ENCODE measurements around the gene FBXO15. TPM values are rescaled to one million over a fixed set of nuclear protein-coding genes. Genes with fewer than 3 reads are reported as not detected.

FBXO15 gene
- total RNA-seq, 1 donor from 2014 or later, result not detected

DNA sequence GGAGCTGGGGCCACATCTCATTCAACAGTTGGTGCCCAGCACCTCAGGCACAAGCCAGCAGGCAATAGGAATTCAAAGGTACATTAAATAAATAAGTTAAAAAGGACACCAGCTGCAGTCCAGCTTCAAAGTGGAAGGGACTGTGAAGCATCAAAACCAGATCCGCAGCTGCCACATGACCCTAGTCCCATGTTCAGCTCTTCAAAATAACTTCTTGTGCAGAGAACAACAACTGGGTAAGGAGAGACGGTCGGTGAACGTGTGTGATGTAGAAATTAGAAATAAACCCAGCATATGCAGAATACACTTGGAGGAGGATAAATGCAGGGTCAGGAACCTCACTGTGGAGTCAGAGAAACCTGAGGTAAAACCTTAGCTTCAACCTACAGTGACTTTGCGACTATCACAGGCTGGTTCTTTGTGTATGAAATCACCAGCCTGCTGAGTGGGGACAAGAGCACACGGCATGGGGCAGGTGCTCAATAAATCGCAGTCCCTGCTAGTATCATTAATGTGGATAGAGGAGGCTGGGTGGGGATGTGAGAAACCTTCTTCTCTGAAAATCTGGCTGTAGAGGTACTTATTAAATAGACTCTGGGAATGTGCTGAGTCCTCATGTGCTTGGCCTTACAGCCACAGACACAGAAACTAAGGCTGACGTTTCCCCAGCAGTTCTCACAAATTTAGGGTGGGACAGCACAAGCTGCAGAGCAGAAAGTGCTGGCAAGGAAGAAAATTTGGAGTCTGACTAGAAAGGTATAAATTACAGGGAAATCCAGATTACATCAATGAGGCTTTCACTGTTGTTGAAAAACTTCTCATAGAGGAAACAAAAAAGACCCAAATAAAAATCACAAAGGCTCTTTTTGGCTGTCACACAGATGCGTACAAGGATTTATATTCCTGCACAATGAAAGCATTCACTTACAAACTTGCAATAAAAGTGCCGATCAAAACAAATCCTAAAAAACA is 20.7 kb downstream of the FBXO15 start:
- DNase-seq (ENCODE audit: missing footprints), result no peak
- peak; percentile 34 for ATAC-seq
- intact Hi-C loops (cut with DNase I), result no loop called here

DNA sequence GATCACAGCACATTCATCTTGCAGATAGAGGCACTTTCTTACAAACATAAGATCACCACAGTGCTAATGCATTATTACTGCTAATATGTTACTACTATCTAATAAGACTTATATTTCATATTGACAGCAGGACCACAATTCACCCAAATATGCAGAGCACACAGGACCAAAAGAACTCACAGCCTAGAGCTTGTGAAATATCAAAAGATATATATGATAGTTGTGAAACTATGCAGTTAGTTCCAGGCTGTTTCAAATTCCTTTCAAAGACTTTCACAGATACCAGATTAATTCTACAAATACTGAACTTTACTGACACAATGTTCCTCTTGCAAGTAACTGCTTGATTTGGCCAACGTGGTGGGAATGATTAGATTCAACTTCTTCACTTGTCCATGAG is 23.0 kb downstream of the FBXO15 start:
- ATAC-seq (no peak), DNase-seq (ENCODE audit: missing footprints) (no peak)
- intact Hi-C loops (cut with DNase I), result no loop called here

DNA sequence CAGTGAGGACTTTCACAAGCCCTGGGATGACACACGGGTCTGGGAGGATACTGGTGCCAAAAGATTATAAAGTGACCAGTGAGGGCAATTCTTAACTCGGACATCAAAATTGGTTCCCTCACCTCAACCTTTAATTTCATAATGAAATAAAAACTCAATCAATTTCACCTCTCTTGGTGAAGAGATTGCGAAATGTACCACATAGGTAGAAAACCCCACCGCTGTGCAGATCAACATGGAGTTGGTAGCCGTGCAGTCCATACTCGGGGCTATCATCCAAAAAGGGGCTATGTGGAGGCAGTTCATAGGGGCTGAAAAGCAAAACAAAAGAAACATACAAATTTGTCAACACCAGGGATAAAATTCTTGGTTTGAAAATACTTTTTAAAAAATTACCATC is 24.4 kb downstream of the FBXO15 start:
- intact Hi-C loops (cut with DNase I), result no loop called here
- DNase-seq (ENCODE audit: missing footprints), result no peak
- ATAC-seq, result no peak

GRCh38 chr18:74116633-74117554 is 30.7 kb downstream of the FBXO15 start:
- DNase-seq (ENCODE audit: missing footprints), result no peak
- intact Hi-C loops (cut with DNase I), result loop anchor here (5.0 kb wide), 1 partner anchor 1355 kb away; no protein-coding TSS in a partner anchor
- ATAC-seq, result no peak

DNA sequence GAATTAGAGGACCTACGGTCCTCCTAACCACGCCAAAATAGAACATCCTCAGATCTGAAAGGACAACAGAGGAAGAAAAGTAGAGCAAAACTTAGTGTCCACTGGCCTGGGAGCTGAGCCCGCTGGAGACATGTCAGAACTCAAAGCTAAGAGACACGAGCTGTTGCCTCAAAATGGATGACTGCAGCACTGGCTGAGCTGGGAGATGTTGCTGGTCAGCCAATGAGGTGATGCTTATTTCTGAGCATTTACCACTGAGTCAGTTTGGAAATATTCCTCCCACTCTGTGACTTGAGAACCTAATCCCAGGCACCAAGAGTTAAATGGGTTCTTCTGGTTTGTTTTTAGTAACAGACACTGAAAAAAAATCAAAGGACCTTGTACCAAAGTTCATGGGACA is 32.6 kb downstream of the FBXO15 start:
- no peak for DNase-seq (ENCODE audit: missing footprints)
- ATAC-seq, result no peak
- intact Hi-C loops (cut with DNase I), result loop anchor here (5.0 kb wide), 1 partner anchor 1353 kb away; no protein-coding TSS in a partner anchor

- DNase-seq (ENCODE audit: missing footprints) (no peak), ATAC-seq (no peak)
- intact Hi-C loops (cut with DNase I), result no loop called here
Observed at GRCh38 chr18:74114116-74114515, 33.5 kb downstream of the FBXO15 start.

- no peak for ATAC-seq
- no peak for DNase-seq (ENCODE audit: missing footprints)
- intact Hi-C loops (cut with DNase I), result no loop called here
Observed at GRCh38 chr18:74113711-74114110, 33.9 kb downstream of the FBXO15 start.

GRCh38 chr18:74110976-74111375 is 36.7 kb downstream of the FBXO15 start:
- DNase-seq (ENCODE audit: missing footprints), result no peak
- intact Hi-C loops (cut with DNase I), result no loop called here
- ATAC-seq, result no peak

DNA sequence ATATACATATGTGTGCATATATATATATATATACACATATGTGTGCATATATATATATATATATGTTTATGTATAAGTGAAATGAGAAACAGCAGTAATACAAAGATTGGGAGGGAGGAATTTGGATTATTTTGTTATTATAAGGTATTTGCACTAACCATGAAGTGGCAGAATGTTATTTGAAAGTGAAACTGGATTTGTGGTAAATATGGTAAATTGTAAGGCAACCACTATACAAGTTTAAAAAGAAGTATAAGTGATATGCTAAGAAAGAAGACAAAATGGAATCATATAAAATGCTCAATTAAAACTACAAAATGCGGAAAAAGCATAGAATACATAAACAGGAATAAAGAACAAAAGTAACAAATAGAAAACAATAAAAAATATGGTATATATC is 37.5 kb downstream of the FBXO15 start:
- ATAC-seq (no peak), DNase-seq (ENCODE audit: missing footprints) (no peak)
- intact Hi-C loops (cut with DNase I), result no loop called here

GRCh38 chr18:74108460-74108859 is 39.2 kb downstream of the FBXO15 start:
- ATAC-seq, result no peak
- no peak for DNase-seq (ENCODE audit: missing footprints)
- intact Hi-C loops (cut with DNase I), result no loop called here

GRCh38 chr18:74097803-74098202 is 49.8 kb downstream of the FBXO15 start:
- no peak for ATAC-seq
- intact Hi-C loops (cut with DNase I), result no loop called here
- no peak for DNase-seq (ENCODE audit: missing footprints)

DNA sequence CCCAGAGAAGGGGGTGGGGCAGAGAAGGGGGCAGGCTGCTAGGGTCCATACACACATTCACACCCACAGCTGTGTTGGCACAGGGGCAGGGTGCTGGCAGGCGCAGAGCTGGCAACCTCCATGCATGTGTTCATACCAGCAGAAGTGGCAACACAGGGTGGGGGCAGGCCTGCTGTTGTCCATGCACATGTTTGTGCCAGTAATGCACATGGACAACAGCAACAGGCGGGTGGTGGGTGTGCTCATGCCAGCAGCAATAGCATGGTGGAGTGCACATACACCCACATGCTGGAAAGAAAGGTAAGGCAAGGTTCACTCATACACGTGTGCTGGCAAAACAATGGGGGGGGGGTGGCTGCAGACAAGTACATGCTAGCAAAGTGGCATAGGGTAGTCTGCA is 54.7 kb downstream of the FBXO15 start:
- ATAC-seq (no peak), DNase-seq (ENCODE audit: missing footprints) (no peak)
- intact Hi-C loops (cut with DNase I), result no loop called here

DNA sequence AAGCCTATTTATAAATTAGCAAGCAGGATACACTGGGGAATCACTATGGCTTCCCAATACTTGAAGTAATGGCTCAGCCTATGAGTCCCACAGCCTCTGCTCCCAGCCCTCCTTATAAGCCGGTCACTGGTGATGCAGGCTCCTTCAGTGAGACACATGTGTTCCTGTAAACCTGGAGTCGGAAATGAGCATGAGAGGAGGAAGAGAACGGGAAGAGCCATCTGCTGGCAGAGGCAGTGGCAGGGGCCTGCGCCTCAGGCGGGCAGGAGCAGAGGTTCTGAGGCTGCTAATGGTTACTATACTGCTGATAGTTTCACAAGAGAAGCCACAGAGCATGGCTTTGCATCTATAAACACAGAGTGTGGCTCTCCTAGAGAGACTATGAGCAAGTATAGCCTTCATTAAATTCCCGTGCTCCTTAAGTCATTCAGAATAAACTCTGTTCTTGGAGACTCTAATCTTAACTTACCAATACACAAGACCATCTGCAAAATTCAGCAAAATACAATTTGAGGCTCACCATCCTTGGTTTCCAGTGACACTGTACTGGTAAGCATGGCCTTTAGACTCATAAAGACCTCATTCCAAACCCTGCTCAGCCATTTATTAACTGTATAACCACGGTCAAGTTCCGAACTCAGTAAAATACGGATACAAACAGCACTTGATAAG is 63.3 kb downstream of the FBXO15 start:
- intact Hi-C loops (cut with DNase I), result no loop called here

DNA sequence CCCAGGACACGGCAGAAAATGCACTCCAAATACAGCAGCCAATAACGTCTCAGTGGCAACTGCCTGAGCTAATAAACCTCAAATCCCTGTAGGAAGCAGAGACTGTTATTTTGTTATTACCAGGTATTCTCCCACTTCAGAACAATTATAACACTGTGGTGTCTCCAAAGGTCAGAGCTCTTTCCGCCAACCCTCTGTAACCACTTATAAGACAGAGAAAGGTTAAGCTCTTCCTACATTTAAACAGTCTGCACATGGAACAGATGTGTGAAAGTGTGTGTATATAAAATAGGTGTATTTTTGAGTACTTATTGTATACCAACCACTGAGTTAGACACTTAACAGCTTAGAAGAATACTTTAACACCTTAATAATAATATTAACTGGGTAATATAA is 64.1 kb downstream of the FBXO15 start:
- no peak for ATAC-seq
- intact Hi-C loops (cut with DNase I), result no loop called here
- no peak for DNase-seq (ENCODE audit: missing footprints)

More for the DNA sequence above, 63.3 kb downstream of the FBXO15 start:
- no peak for ATAC-seq
- no peak for DNase-seq (ENCODE audit: missing footprints)

GRCh38 chr18:74082742-74083556 is 64.7 kb downstream of the FBXO15 start:
- no peak for ATAC-seq
- DNase-seq (ENCODE audit: missing footprints), result no peak
- intact Hi-C loops (cut with DNase I), result no loop called here

DNA sequence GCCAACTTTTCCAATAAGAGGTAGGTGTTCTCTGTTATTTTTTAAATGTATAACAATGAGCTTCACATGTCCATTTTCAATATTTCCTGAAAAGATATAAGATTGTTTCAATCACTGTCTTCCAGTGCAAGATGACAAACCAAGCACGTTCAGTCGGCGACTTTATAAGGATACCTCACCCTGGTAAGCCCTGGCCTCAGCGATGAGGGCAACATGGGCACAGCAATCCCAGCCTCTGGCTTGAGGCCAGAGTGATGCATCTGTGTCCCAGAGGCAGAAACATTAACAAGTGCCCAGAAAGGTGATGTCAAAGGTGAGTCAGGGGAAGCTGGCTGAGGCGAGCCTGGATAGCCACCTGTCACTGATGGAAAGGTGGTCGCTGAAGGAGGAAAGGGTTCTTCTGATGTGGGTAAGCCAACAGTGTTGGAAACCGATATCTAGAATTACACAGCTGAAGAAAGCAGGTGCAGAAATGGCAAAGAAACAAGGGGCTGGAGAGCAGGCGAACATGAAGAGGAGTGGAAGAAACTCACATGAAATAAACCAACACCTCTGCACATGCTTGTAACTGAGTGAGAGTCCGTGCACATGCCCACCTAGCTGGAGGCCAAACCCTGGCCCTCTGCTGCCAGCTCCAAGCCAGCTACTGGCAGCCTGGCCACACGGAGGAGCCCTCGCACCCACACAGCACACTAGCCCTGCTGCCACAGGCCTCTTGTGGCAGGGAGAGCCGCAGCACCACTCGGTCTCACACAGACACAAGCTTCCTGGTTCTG is 65.5 kb downstream of the FBXO15 start:
- DNase-seq (ENCODE audit: missing footprints) (no peak), ATAC-seq (peak; percentile 72)
- intact Hi-C loops (cut with DNase I), result no loop called here

DNA sequence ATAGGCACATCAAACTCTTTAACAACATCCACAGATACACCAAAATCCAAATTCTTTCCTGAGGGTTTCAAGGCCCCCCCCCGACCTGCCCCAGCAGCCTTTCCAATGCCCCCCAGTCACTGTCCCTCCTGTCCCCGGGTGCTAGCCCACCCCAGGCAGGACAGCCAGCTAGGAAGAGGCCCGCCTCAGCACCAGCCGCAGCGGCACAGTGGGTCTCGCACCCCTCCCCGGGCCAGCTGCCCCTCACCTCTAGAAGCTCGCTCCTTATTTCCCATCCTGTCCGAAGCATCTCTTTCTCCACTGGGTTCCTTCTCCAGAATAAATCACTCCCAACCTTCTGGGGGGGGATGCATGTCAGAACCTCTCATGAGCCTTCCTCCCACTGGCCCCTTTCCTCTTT is 69.4 kb downstream of the FBXO15 start:
- DNase-seq (ENCODE audit: missing footprints) (no peak), ATAC-seq (no peak)
- intact Hi-C loops (cut with DNase I), result no loop called here

Measured in Right ventricle myocardium inferior (tissue), 1 donor.